Measurements from ENCODE around the gene NPM3.
"Not testable (repeated sequence)": the region's sequence is repeated elsewhere in the genome, so short reads cannot be mapped to it uniquely, and the experiment has no call there.

The NPM3 gene

GRCh38 chr10:101803511-101803910, 20.3 kb upstream of the NPM3 start:
- DNase-seq: no peak

GRCh38 chr10:101797403-101798059, 14.3 kb upstream of the NPM3 start:
- no peak for DNase-seq

- no peak for DNase-seq
Observed at GRCh38 chr10:101793526-101793925, 10.3 kb upstream of the NPM3 start.

DNA sequence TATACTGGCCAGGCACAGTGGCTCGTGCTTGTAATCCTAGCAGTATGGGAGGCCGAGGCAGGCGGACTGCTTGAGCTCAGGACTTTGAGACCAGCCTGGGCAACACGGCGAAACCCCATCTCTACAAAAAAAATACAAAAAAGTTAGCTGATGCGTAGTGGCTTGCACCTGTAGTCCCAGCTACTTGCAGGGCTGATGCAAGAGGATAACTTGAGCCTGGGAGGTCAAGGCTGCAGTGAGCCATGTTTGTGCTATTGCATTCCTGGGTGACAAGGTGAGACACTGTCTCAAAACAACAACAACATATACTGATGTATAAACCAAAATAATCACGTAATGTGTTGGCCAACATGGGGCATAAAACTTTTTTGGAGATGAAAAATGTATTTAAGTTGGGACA, 6.4 kb upstream of the NPM3 start:
- DNase-seq: no peak

DNA sequence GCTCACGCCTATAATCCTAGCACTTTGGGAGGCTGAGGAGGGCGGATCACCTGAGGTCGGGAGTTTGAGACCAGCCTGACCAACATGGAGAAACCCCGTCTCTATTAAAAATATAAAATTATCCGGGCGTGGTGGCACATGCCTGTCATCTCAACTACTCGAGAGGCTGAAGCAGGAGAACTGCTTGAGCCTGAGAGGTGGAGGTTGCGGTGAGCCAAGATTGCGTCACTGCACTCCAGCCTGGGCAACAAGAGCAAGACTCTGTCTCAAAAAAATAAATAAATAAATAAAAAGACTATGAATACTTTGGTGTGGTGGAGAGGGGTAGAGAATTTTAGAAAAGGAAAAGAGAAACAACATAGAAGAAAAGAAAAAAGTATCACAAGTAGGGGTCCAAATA, 6.0 kb upstream of the NPM3 start:
- DNase-seq: not testable (repeated sequence)

DNA sequence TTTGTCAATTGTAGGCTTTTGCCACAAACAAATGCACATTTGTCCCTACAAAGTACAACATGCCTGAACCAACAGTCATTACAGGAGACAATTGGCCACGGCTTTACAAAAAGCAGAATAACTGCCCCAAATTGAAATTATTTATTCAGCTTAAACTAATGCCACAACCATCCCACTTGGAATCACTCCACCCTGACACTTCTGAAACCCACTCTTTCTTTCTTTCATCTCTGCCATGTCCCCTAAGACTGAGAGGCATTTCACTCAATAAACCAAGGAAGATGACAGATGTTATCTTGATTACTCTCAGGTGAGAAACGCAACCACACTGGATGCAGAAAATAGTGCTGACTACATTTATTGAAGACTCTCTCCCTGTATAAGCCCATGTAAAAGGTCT, 2.6 kb upstream of the NPM3 start:
- no peak for DNase-seq

- no peak for DNase-seq
Observed at GRCh38 chr10:101784558-101784957, 1.3 kb upstream of the NPM3 start.

GRCh38 chr10:101783736-101784118, 481 bp upstream of the NPM3 start:
- no peak for DNase-seq

- no peak for DNase-seq
Observed at GRCh38 chr10:101781984-101782810, 1.0 kb downstream of the NPM3 start.

DNA sequence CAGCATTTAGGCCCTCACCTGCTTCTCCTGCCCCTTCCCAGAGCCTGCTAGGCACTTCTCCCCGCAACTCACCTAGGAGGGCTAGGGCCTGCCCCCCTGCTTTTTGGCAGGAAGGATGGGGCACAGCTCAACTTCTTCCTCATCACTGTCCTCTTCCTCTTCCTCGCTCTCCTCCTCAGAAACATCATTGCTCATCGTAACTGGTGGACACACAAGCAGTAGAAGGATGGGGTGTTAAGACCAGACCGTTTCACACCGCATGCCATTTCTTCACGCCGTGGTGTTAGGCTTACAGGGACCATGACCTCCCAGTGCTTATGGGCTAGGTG, 1.6 kb downstream of the NPM3 start:
- DNase-seq: no peak

DNA sequence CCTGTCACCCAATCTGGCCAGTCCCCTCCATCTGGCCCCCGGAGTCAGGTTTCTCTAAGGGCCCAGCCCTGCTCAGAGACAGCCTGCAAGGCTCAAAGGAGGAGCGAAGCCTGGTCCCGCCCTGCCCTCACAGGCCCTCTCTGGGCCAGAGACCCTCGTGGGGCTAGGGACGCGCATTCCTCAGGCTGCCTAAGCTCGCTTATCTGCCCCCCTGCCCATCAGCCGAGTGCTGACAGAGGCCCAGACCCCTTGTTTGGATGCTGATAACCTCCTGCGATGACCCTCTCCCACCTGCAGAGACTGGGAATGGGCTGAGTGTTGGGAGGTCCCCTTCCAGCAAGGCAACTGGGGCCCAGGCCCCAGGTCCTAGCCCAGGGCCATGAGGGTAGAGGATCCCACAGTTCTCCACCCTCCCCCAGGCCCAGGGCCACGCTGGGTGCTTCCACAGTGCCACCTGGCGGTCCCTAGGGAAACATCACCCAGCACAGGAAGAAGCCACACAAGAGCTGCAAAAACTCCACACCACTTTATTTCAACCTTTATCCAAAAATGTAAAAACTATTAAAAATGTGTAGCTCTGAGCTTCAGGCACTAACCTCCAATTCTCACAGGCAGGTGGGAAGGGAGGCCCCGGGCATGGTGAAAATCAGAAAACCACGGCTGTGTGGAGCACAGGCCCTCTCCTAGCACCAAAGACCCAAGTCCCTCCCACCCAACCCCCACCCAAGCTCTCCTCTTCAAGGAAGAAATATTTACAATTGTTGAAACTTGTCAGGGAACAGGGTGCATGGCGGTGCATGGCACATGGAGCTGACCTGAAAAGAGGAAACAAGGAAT, 2.2 kb downstream of the NPM3 start:
- DNase-seq: peak in 1 of 2 experiments; percentile 50

GRCh38 chr10:101780187-101780817, 2.9 kb downstream of the NPM3 start:
- no peak for DNase-seq

GRCh38 chr10:101779544-101780186, 3.6 kb downstream of the NPM3 start:
- peak in 1 of 2 experiments; percentile 2 for DNase-seq

- DNase-seq: no peak
Observed at GRCh38 chr10:101778781-101779543, 4.3 kb downstream of the NPM3 start.

- no peak for DNase-seq
Observed at GRCh38 chr10:101778151-101778780, 5.0 kb downstream of the NPM3 start.

DNA sequence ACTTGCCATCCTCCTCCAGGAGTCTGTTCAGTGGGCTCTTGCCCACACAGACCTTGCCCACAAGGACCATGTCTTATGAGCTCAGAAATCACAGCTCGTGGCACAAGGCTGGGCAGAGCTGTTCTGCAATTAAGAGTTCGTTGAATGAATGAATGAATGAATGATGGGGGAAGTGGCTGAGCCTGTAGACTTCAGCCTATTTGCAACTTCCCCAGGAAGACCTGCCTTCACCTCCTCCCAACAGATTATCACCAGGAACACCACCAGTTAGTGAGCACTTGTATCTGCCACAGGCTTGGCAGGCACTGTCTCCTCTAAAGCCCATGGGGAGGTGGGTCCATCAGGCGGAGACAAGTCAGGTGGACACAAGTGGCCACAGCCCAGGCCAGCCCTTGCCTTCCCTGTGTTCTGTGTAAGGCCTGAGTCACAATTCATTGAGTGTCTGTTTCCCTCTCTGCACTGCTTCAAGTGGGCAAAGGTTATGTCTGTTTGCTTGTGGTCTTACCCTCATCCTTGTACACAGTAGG, 5.6 kb downstream of the NPM3 start:
- DNase-seq: no peak

- no peak for DNase-seq
Observed at GRCh38 chr10:101776161-101776817, 7.0 kb downstream of the NPM3 start.

DNA sequence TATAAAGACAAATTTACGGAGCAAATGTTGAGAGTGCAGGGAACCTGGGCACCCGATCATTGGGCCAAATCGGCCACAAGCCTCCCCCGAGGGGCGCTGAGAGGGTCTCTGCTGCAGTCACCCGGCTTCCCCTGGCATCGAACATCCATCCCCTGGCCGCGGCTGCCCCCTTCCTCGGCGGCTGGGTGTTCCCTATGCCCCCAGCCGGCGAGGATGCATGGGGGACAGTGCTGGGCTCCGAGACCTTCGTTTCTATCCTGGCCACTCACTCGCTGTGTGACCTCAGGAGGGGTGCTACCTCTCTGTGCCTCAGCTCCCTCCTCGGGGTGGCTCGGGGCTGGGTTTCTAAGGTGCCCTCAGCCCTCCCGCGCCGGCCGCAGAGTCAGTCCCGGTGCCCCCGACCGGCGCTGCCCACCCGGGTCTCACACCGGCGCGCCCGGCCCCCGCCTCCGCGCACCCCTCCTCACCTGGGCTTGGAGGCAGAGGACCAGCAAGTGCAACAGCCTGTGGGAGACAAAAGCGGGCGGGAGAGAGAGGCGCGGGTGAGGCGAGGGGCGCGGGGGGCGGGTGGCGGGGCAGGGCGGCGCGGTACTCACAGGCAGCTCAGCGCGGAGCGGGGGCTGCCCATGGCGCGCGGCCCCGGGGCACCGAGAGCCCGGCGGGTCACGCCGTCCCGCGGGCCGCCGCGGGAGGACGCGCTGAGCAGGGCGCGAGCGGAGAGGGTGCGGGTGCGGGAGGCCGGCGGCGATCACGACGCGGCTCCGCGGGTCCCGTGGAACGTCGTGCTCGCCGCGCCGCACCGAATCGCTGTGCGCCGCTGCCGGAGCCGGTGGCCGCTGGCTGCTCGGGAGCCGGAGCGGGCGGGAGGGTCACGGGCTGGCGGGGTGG, 7.7 kb downstream of the NPM3 start, which contains the start of gene FGF8:
Gene FGF8, minus strand, starts transcription at position 842 of the 888 bp plus-strand sequence. Its CDS starts 214 bp downstream, at position 628.
- DNase-seq: no peak

GRCh38 chr10:101774589-101775272, 8.5 kb downstream of the NPM3 start:
- DNase-seq: no peak

All from SW 1271 (cell line).